ENCODE measurements around the gene MLEC. TPM values are rescaled to one million over a fixed set of nuclear protein-coding genes. Genes with fewer than 3 reads are reported as not detected.

Gene MLEC
- total and polyA plus RNA-seq, 12 donors, result 68.3 to 555 (median 264) TPM

GRCh38 chr12:120710805-120711296 is 23.9 kb downstream of the MLEC start:
- TF ChIP-seq, protein P1, sequence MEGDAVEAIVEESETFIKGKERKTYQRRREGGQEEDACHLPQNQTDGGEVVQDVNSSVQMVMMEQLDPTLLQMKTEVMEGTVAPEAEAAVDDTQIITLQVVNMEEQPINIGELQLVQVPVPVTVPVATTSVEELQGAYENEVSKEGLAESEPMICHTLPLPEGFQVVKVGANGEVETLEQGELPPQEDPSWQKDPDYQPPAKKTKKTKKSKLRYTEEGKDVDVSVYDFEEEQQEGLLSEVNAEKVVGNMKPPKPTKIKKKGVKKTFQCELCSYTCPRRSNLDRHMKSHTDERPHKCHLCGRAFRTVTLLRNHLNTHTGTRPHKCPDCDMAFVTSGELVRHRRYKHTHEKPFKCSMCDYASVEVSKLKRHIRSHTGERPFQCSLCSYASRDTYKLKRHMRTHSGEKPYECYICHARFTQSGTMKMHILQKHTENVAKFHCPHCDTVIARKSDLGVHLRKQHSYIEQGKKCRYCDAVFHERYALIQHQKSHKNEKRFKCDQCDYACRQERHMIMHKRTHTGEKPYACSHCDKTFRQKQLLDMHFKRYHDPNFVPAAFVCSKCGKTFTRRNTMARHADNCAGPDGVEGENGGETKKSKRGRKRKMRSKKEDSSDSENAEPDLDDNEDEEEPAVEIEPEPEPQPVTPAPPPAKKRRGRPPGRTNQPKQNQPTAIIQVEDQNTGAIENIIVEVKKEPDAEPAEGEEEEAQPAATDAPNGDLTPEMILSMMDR (IDR thresholded peaks at IDR 0.05), result no peak
- TF ChIP-seq POLR2A (IDR thresholded peaks at IDR 0.05), result no peak
- peak overlapping the region; percentile 34 to 92 (median 82) for H3K27ac ChIP-seq
- intact Hi-C loops (cut with DNase I), result loop anchor here (5.0 to 10.0 kb wide), 3 partner anchors 64 to 129 kb away; partner anchors contain the start of gene POP5 (in 2 of the 2)
- 0 to 1% (median 1%) methylated on average over 5 to 31 of the region's 31 CpGs for WGBS, 4 donors
- peaks cover 11 to 28% of the 10 kb centered on the region in 2 donors for H3K4me1 ChIP-seq (replicated peaks in 1 of 2)
- no peaks in the 10 kb centered on the region for H3K9me3 ChIP-seq (replicated peaks in 1 of 3)
- peaks cover 0 to 23% of the 10 kb centered on the region in 2 donors for H3K36me3 ChIP-seq (replicated peaks in 1 of 2)
- no peaks in the 10 kb centered on the region for H3K27me3 ChIP-seq
- DNase-seq, result peak in 1 of 7 donors; percentile 44
- H3K4me3 ChIP-seq, result peak overlapping the region; percentile 48 to 94 (median 76)

DNA sequence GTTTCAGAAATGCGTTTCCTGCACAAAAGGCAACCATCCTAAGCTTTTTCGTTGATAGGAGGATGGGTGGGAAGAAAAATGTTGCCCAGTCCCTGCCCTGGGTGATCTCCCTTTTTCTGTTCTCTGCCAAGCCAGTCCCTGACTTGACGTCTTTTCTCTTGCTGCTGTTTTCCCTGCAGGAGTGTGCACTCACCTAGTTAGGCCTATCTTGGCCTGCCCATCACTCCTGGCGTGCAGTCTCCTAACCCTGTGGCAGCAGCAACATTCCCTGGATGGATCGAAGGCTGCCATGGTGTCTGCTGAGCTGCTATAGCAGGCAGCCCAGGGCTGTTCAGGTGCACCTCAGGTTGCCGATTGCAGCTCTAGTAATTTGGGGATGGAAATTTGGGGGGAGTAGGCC is 24.5 kb downstream of the MLEC start:
- Histone ChIP-seq H3K27me3 (no peaks in the 10 kb centered on the region), H3K4me3 (peak overlapping the region in 1 of 4 donors; percentile 94), H3K9me3 (replicated peaks in 1 of 3) (no peaks in the 10 kb centered on the region), H3K27ac (peak overlapping the region in 2 of 5 donors; percentile 87 to 92), H3K4me1 (replicated peaks in 1 of 2) (peaks cover 11 to 31% of the 10 kb centered on the region in 2 donors), H3K36me3 (replicated peaks in 1 of 2) (peaks cover 0 to 28% of the 10 kb centered on the region in 2 donors)
- TF ChIP-seq, protein P1 (IDR thresholded peaks at IDR 0.05), result no peak
- TF ChIP-seq POLR2A (IDR thresholded peaks at IDR 0.05), result no peak
- 29 to 39% (median 29%) methylated on average over 6 of the region's 6 CpGs for WGBS, 4 donors
- DNase-seq, result peak in 1 of 7 donors; percentile 21
- intact Hi-C loops (cut with DNase I), result loop anchor here (5.0 to 10.0 kb wide), 3 partner anchors 64 to 129 kb away; partner anchors contain the start of gene POP5 (in 2 of the 2)

DNA sequence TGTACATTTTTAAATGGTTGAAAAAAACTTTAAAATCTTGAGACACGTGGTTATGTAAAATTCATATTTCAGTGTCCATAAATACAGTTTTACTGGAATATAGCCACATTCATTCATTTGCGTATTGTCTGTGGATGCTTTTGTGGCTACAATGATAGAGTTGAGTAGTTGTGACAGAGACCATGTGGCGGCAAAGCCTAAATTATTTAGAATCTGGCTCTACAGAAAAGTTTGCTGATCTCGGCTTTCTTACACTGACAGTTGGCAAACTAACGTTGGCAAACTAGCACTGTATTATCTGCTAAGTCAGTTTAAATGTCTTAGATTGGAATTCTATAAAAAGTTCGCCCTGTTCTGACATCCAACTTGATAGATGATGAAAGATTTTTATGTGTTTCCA is 25.7 kb downstream of the MLEC start:
- TF ChIP-seq, protein P1 (IDR thresholded peaks at IDR 0.05), result no peak
- TF ChIP-seq POLR2A (IDR thresholded peaks at IDR 0.05), result no peak
- Histone ChIP-seq H3K36me3 (replicated peaks in 1 of 2) (peaks cover 0 to 40% of the 10 kb centered on the region in 2 donors), H3K27ac (no peak overlapping the region), H3K27me3 (no peaks in the 10 kb centered on the region), H3K9me3 (replicated peaks in 1 of 3) (no peaks in the 10 kb centered on the region), H3K4me3 (no peak overlapping the region), H3K4me1 (replicated peaks in 1 of 2) (peaks cover 11 to 32% of the 10 kb centered on the region in 2 donors)
- DNase-seq, result no peak
- WGBS, 4 donors, result 70 to 76% (median 73%) methylated on average over 6 of the region's 6 CpGs
- intact Hi-C loops (cut with DNase I), result loop anchor here (5.0 to 10.0 kb wide), 3 partner anchors 65 to 130 kb away; partner anchors contain the start of gene POP5 (in 2 of the 2)

DNA sequence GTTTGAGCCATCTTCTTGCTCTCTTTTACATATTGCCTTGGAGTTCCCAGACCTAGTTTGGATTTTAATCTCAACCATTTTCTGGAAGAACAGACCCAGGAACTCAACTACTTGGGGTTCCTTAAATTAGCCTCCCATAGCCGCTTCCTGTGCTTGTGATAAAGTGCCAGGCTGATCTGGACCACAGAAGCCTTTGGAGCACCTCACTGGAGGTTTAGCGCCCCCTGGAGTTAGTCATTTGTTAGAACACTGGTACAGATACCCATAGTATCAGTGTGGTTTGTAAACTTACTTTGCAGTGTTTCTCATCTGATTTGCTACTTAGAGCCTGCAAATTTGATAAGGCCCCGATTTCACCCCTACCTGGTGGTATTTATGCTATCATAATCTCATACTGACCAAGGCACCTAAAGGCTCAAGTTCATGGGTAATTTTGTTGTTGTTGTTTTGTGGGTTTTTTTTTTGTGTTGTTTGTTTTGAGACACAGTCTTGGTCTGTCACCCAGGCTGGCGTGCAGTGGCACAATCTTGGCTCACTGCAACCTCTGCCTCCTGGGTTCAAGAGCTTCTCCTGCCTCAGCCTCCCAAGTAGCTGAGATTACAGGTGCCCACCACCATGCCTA is 27.0 kb downstream of the MLEC start:
- peak; percentile 77 to 91 (median 85) for DNase-seq
- intact Hi-C loops (cut with DNase I), result loop anchor here (5.0 to 10.0 kb wide), 3 partner anchors 67 to 132 kb away; partner anchors contain the start of gene POP5 (in 2 of the 2)
- 18 to 23% (median 22%) methylated on average over 4 of the region's 4 CpGs for WGBS, 4 donors
- no peak for TF ChIP-seq POLR2A (IDR thresholded peaks at IDR 0.05)
- TF ChIP-seq, protein P1 (IDR thresholded peaks at IDR 0.05), result peak; percentile 82 to 87 (median 86)
- Histone ChIP-seq H3K9me3 (replicated peaks in 1 of 3) (no peaks in the 10 kb centered on the region), H3K27ac (no peak overlapping the region), H3K4me1 (replicated peaks in 1 of 2) (peaks cover 11 to 45% of the 10 kb centered on the region in 2 donors), H3K36me3 (replicated peaks in 1 of 2) (peaks cover 0 to 53% of the 10 kb centered on the region in 2 donors), H3K4me3 (no peak overlapping the region), H3K27me3 (no peaks in the 10 kb centered on the region)
